Activated CD8-positive, alpha-beta memory T cell treated with anti-CD3 and anti-CD28 coated beads, Interleukin-2, amount 50 U/mL, for 48 hours (primary cell): ENCODE data around the gene DTWD2.
"Not testable (repeated sequence)": the region's sequence is repeated elsewhere in the genome, so short reads cannot be mapped to it uniquely, and the experiment has no call there.

ENCODE experiments used
- DNase-seq: peaks from one replicate; pipeline ENCODE4 v3.0.0-alpha.2; 2020

DTWD2 gene

GRCh38 chr5:118946138-118946800 is 42.1 kb downstream of the DTWD2 start:
- DNase-seq: no peak

DNA sequence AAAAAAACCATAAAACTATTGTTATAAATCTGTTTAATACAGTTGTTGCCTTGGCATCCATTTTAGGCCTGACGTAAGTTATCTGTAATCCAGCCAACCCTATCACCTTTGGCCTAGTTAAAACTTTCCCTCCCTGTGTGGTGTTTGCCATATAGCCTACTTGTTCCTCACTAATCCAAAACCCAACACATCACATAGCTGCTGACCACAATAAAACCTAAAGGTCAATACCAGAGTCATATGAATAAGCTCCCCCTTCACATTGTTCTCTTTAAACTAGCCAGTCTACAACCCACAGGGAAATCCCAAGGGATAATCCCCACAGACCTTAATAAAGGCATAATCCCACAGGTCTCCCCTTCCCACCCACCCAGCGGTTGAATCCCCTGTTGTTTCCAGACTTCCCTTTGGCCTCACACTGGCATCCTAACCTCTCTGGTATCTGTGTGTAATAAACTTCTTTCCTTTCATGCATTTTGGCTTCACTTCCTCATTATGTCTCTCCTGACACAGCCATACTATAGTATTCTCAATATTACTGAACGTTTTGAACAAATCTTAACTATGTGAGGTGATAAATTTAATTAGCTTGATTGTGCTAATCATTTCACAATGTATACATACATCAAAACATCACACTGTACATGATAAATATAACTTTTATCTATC is 50.8 kb downstream of the DTWD2 start:
- DNase-seq: no peak

DNA sequence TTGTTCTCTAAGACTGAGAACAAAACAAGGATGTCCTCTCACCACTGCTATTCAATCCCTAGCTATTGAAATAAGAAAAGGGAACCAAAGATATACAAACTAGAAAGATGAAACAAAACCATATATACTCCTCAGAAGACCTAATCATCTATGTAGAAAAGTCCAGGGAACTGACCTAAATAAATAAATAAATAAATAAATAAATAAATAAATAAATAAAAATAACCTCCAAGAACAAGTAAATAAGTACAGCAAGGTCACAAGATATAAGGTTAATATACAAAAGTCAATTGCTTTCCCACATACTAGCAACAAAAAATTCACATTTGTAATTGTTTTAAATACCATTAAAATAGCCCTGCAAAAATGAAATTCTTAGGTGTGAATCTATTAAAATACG is 54.6 kb downstream of the DTWD2 start:
- DNase-seq: no peak

GRCh38 chr5:118931564-118931963 is 56.8 kb downstream of the DTWD2 start:
- DNase-seq: no peak

DNA sequence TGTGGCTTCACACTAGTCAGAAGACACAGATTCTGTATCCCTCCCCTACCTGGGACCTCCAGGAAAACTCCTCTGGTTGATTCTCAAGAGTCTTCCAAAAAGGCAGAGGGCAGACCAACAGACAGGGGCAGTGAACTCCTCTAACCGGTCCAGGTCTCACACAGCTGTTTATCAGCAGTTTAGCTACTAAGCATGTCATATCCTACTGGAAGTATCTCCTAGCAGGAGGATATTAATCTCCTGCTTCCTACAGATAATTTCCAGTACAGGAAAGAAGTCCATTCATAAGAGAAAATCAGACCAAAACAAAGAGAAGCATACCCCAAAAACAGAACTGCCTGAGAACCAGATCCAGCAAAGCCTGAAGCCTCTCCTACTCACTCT is 64.3 kb downstream of the DTWD2 start:
- DNase-seq: no peak

DNA sequence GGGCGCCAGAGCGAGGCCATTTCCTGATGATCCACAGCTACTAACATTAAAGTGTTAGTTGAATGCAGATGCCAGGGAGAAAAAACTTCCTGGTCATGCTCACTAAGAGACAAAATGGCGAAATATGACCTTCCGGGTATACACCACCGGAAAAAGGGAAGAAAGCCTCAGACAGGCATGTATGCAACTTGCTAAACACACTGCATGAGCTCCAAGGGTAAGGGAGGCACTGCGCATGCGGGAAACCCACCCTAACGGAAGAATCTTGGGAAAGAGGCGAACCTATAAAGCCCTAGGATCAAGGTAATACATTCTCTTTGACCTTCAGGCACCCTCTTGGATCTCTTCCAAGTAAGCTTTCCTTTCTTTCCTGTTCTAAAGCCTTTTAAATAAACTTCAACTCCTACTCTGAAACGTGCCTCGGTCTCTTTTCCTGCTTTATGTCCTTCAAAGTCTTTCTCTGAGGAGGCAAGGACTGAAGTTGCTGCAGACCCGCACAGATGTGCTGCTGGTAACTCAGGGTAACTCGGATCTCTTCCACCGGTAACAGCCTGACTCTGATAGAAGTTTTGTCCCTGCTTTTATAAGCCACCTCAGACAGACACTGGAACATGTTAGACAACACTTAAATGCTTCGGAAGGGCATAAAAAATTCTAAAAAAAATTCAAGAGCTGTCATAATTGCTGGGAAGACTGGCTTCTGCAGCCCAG is 64.9 kb downstream of the DTWD2 start:
- DNase-seq: no peak

- DNase-seq: no peak
These were observed 66.5 kb downstream of the DTWD2 start for GRCh38 chr5:118921866-118922265.

DNA sequence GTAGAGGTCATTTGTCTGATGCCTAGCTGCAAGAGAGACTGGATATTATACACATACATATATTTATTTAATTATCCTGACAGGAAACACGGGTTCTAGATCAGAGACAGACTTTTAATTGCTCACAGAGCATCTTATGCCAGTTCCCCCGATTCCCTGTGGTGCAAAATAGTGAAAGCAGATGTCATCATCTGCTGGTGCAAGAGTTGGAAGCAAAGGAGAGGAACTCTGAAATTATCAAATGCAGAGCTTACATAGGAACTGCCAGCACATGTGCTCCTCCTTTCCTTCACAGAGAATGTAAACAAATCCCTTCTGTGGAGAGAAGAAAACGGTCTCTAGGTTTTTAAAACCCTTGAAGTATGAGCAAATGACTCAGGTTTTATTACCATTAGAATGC is 69.3 kb downstream of the DTWD2 start:
- no peak for DNase-seq

DNA sequence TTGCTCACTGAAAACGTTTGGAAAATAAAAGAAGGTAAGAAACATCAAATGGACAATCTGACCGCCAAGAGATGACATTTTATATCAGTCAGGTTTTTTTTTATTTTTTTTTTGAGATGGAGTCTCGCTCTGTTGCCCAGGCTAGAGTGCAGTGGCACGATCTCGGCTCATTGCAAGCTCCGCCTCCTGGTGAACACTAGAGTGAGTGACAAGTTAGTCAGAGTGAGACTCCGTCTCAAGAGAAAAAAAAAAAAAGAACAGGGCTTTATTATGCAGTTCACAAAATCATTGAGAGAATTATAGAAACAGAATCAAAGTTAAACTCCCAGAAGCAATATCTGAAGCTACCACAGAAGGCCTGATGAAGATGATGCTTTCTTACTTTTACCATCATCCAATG is 70.1 kb downstream of the DTWD2 start:
- DNase-seq: no peak

DNA sequence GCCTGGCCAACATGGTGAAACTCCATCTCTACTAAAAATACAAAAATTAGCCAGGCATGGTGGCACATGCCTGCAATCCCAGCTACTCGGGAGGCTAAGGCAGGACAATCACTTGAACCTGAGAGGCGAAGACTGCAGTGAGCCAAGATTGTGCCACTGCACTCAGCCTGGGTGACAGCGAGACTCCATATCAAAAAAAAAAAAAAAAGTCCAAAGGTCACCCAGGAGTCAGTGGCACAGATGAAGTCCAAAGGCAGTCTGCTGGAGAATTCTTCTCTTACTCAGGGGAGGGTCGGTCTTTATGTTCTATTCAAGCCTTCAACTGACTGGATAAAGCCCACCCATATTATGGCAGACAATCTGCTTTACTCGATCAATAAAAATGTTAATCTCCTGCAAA is 80.8 kb downstream of the DTWD2 start:
- DNase-seq: not testable (repeated sequence)

GRCh38 chr5:118906947-118907346 is 81.4 kb downstream of the DTWD2 start:
- no peak for DNase-seq

DNA sequence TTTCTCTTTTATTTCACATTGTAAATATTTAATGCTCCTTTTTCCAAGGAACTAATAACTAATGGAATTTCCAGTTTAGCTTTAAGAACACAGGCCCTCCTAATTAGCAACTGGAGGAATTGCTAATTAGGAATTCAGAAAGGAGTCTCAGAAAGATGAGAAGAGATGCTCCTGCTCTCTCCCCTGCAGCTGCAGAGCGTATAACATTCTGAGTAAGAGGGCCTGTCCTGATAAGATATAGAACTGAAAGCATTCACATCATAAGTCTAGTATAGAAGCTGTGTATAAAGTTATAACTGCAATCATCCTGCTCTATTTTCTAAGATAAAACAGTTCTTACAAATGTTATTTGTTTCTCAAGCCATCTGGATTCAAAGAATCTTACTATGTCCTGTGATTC is 83.2 kb downstream of the DTWD2 start:
- no peak for DNase-seq

DNA sequence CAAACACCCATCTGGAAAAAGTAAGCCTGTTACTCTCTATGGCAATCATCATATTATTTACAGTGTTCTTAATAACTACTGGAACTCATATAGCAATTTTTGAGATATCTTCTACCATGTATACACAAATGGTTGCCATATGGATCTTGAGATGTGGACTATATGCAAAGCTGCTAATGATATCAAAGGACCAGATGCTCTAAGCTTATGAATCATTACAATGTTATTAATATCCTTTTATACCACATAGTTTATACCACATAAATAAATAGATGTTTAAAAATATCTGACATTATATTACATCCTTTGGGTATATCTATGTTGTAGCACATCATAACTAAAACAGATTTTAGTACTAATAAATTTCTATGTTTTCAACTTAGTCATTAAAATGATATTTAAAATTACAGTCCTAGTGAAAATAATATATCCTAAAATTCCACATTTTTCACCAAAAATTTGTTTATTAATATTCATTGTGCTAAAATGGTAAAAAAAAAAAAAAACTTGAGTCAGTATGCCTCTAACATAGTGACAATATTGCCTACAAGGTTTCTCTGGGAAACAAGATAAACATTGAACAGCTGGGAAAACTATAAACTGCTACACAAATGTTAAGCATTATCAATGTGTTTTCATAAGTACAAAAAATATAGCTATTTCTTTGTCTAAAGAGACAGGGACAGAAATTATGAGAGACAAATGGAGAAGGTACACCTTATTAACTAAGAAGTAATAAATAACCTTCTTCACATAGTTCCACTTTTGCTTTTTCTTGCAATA is 85.5 kb downstream of the DTWD2 start:
- DNase-seq: no peak

DNA sequence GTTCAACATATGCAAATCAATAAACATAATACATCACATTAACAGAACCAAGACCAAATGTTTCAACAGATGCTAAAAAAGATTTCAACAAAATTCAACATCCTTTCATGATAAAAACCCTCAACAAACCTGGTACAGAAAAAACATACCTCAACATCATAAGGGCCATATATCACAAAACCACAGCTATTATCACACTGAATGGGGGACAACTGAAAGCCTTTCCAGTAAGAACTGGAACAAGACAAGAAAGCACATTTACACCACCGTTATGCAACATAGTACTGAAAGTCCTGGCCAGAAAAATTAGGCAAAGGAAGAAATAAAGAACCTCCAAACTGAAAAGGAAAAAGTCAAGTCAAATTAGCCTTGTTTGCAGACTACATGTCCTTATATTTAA is 93.6 kb downstream of the DTWD2 start:
- no peak for DNase-seq

GRCh38 chr5:118891252-118891651 is 97.1 kb downstream of the DTWD2 start:
- no peak for DNase-seq

- no peak for DNase-seq
These were observed 99.2 kb downstream of the DTWD2 start for GRCh38 chr5:118889165-118889564.

DNA sequence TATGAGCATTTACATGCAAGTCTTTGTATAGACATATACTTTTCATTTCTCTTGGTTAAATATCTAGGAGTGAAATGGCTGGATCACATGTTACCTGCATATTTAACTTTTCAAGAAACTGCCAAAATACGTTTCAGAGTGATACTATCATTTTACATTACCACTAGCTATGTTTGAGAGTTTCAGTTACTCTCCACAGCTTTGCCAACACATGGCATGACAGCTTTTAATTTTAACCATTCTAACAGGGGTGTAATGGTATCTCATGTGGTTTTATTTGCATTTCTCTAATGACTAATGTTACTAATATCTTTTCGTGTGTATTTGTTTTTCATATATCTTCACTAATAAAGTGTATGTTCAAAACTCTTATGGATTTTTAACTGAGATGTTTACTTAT is 99.8 kb downstream of the DTWD2 start:
- DNase-seq: no peak

- DNase-seq: no peak
These were observed 105.0 kb downstream of the DTWD2 start for GRCh38 chr5:118883362-118883761.

GRCh38 chr5:118882666-118883065 is 105.7 kb downstream of the DTWD2 start:
- no peak for DNase-seq

GRCh38 chr5:118876852-118877251 is 111.5 kb downstream of the DTWD2 start:
- DNase-seq: not testable (repeated sequence)

GRCh38 chr5:118875131-118875530 is 113.2 kb downstream of the DTWD2 start:
- DNase-seq: no peak

DNA sequence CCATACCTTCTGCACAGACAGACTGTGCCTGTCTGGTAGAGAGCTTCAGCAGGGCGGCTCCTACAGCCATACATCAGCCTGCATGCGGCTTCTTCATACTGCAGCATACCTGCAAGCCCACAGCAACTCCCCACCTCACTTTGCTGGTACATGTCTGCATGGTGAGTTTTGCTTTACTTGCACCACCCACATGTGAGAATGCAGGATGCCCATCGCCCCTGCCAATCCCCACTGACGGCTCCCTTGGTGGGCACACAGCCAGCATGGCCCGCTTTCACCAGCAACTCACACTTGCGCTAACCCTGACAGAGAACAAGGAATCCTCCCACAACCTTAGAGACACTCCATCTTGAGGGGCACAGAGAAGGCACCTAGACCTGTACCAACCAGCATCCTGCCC is 114.9 kb downstream of the DTWD2 start:
- DNase-seq: no peak

GRCh38 chr5:118863345-118863744 is 125.0 kb downstream of the DTWD2 start:
- DNase-seq: no peak

DNA sequence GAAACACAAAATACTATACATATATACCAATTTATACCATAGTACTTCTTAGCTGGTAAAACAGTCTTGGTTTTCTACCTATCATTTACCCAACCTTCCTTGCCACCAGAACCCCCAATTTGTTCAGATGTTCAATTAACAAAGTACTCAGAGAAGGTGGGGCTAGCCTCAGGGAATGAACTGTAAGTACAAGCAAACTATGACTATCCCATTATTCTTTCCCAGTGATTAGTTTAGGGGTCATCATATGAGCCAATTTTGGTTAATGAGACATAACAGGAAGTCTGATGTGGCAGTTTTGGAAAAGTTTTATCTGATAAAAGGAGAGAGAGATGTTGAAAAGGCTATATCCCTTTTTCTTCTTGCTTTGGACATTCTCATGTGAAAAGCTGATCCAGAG is 125.8 kb downstream of the DTWD2 start:
- no peak for DNase-seq
